Sigmoid colon (tissue), 4 donors: ENCODE measurements around the gene KIAA2012.

ENCODE experiments used
- EP300 ChIP-seq, 4 donors: sonication (generic); formaldehyde crosslinking; IDR thresholded peaks; one replicate each; pipeline ENCODE4 v1.6.1; 2017; ENCODE audit warnings: antibody characterized with exemption in 4 of 4
- POLR2A ChIP-seq, 2 donors: fragments of 450-650 bp; IDR thresholded peaks; one replicate each; pipeline ENCODE4 v1.6.1; 2016; ENCODE audit warnings: antibody characterized with exemption in 2 of 2, mild to moderate bottlenecking in 2 of 2, moderate library complexity in 2 of 2
- POLR2AphosphoS5 ChIP-seq, 4 donors: sonication (generic); formaldehyde crosslinking; IDR thresholded peaks; one replicate each; pipeline ENCODE4 v1.6.1; 2017; ENCODE audit warnings: antibody characterized with exemption in 4 of 4

DNA sequence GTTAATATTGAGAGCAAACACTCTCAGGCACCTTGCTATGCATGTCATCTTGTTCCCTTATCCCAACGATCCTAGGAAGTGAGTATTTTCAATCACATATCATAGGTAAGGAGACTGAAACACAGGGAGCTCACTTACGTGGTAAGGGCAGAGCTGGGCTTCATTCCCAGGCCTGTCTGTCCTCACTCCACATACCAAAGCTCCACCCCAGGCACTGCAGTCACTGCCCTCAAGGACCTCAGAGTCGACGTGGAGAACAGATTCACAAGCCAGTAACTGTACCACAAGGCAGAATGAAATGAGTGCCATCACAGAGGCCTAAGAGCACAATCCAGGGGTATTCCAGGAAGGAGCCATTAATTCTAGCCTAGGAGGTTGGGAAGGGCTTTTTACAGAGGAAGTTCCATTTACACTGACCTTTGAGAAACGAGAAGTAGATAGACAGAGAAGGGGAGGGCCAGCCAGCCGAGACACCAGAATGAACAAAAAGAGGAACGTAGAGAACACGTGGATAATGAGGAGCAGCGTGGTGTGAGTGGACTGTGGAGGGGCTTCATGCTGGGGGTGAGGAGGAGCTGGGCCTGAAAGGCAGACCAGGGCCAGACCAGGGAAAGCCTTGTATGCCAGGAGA lies 48.6 kb downstream of the KIAA2012 start:
- TF ChIP-seq POLR2A (IDR thresholded peaks at IDR 0.05) (no peak), EP300 (IDR thresholded peaks at IDR 0.05) (no peak), POLR2AphosphoS5 (IDR thresholded peaks at IDR 0.05) (no peak)
